Esophagus squamous epithelium (tissue), 5 donors: ENCODE measurements around the gene ZNF429. TPM values are rescaled to one million over a fixed set of nuclear protein-coding genes. Genes with fewer than 3 reads are reported as not detected.
"Not testable (repeated sequence)": the region's sequence is repeated elsewhere in the genome, so short reads cannot be mapped to it uniquely, and the experiment has no call there.

Experiments
- DNase-seq: peaks from one replicate; lab custom pipeline; 2025; lab: John Stamatoyannopoulos, UW
- H3K27ac ChIP-seq, 4 donors: fragments of 200-600 bp; sonication (generic); one replicate each; pipeline ENCODE4 v1.5.1; 2016 to 2019; ENCODE audit warnings: mild to moderate bottlenecking in 1 of 4
- H3K27me3 ChIP-seq, 4 donors: fragments of 200-600 bp; sonication (generic); 1 replicate in 3 of 4; 2 replicates in 1 of 4; pipeline versions ENCODE4 v1.5.1 to v1.6.0; 2017 to 2021; ENCODE audit warnings: antibody characterized with exemption in 1 of 4
- H3K36me3 ChIP-seq, 3 donors: fragments of 200-600 bp; sonication (generic); one replicate each; pipeline ENCODE4 v1.5.1; 2016 to 2019
- H3K4me1 ChIP-seq, 3 donors: fragments of 200-600 bp; sonication (generic); one replicate each; pipeline ENCODE4 v1.5.1; 2017 to 2019
- H3K4me3 ChIP-seq, 4 donors: fragments of 200-600 bp; sonication (generic); 1 replicate in 3 of 4; 2 replicates in 1 of 4; pipeline ENCODE4 v1.5.1; 2016 to 2019; ENCODE audit warnings: mild to moderate bottlenecking in 2 of 4, moderate library complexity in 1 of 4
- H3K9me3 ChIP-seq, 3 donors: fragments of 200-600 bp; sonication (generic); one replicate each; pipeline ENCODE4 v1.5.1; 2016 to 2019
- CTCF ChIP-seq, 6 experiments: fragments of 450-650 bp in 4 of 6; fragments of 200-600 bp in 2 of 6; sonication (generic) in 2 of 6; IDR thresholded peaks; one replicate each; pipeline ENCODE4 v1.5.1; 2016 to 2019; ENCODE audit warnings: antibody characterized with exemption in 6 of 6, mild to moderate bottlenecking in 4 of 6, moderate library complexity in 4 of 6
- POLR2A ChIP-seq, 4 donors: fragments of 450-650 bp; IDR thresholded peaks; one replicate each; pipeline ENCODE4 v1.6.1; 2017; ENCODE audit warnings: antibody characterized with exemption in 4 of 4, mild to moderate bottlenecking in 4 of 4, moderate library complexity in 3 of 4
- WGBS, 2 donors: methylation state at CpG; one replicate each; pipeline ENCODE4 v1.1.5; 2018; 5-methylcytosine and 5-hydroxymethylcytosine counted together
- intact Hi-C: fragments of 100-400 bp; cut with DNase I; formaldehyde crosslinking; loops from one replicate; pipeline ENCODE4 v1.15.0; 2022
- total RNA-seq, 4 donors: library from RNA; depleted of rRNA; stranded (reverse); fragments of >200 nt; gene quantifications; one replicate each; pipeline ENCODE4 v1.1.0, GENCODE V29; 2016
- donor health status: DM: yes; HTN: yes; CAD: no.

ZNF429 gene
- total RNA-seq, 4 donors from 2014 or later: 3.1 to 13.7 (median 5.2) TPM

GRCh38 chr19:21559444-21559843 lies 54.0 kb downstream of the ZNF429 start:
- 71 to 73% methylated on average over 1 of the region's 2 CpGs for WGBS, 2 donors
- peaks cover 0 to 52% (median 43%) of the 10 kb centered on the region in 3 donors for H3K9me3 ChIP-seq

GRCh38 chr19:21564406-21564805 lies 59.0 kb downstream of the ZNF429 start:
- H3K27me3 ChIP-seq: no peaks in the 10 kb centered on the region
- H3K27ac ChIP-seq: no peak overlapping the region
- H3K36me3 ChIP-seq: no peaks in the 10 kb centered on the region
- DNase-seq: no peak
- TF ChIP-seq POLR2A (IDR thresholded peaks at IDR 0.05) (no peak), CTCF (IDR thresholded peaks at IDR 0.05) (no peak)
- H3K4me3 ChIP-seq: no peak overlapping the region
- intact Hi-C loops: no loop called here
- 77 to 80% methylated on average over 1 of the region's 1 CpG for WGBS, 2 donors
- peaks cover 0 to 37% (median 10%) of the 10 kb centered on the region in 3 donors for H3K9me3 ChIP-seq
- no peaks in the 10 kb centered on the region for H3K4me1 ChIP-seq

More at GRCh38 chr19:21559444-21559843, 54.0 kb downstream of the ZNF429 start:
- intact Hi-C loops: no loop called here
- Histone ChIP-seq H3K4me1 (no peaks in the 10 kb centered on the region), H3K27ac (no peak overlapping the region), H3K36me3 (peaks cover 0 to 4% (median 0%) of the 10 kb centered on the region in 3 donors), H3K4me3 (no peak overlapping the region), H3K27me3 (no peaks in the 10 kb centered on the region)
- TF ChIP-seq CTCF (IDR thresholded peaks at IDR 0.05) (no peak), POLR2A (IDR thresholded peaks at IDR 0.05) (no peak)
- no peak for DNase-seq

- Histone ChIP-seq H3K9me3 (peaks cover 0 to 48% (median 0%) of the 10 kb centered on the region in 3 donors), H3K27me3 (no peaks in the 10 kb centered on the region), H3K27ac (no peak overlapping the region), H3K4me3 (no peak overlapping the region), H3K4me1 (no peaks in the 10 kb centered on the region), H3K36me3 (no peaks in the 10 kb centered on the region)
- TF ChIP-seq CTCF (IDR thresholded peaks at IDR 0.05) (no peak), POLR2A (IDR thresholded peaks at IDR 0.05) (no peak)
- DNase-seq: no peak
- WGBS, 2 donors: 34 to 58% methylated on average over 3 of the region's 3 CpGs
- intact Hi-C loops: no loop called here
Measured at GRCh38 chr19:21566073-21566472, 60.7 kb downstream of the ZNF429 start.

GRCh38 chr19:21567806-21568205 lies 62.4 kb downstream of the ZNF429 start:
- 90 to 91% methylated on average over 2 to 3 of the region's 4 CpGs for WGBS, 2 donors
- H3K4me3 ChIP-seq: peak overlapping the region in 2 of 4 donors; percentile 31 to 36
- H3K4me1 ChIP-seq, DNase-seq, intact Hi-C loops, H3K27me3 ChIP-seq, H3K27ac ChIP-seq, H3K36me3 ChIP-seq: not testable (repeated sequence)
- H3K9me3 ChIP-seq: peaks cover 0 to 65% (median 0%) of the 10 kb centered on the region in 3 donors

- intact Hi-C loops: no loop called here
- Histone ChIP-seq H3K27ac (peak overlapping the region in 3 of 4 donors; percentile 31 to 85 (median 69)), H3K9me3 (peaks cover 0 to 70% (median 0%) of the 10 kb centered on the region in 3 donors), H3K27me3 (no peaks in the 10 kb centered on the region), H3K4me1 (no peaks in the 10 kb centered on the region), H3K36me3 (no peaks in the 10 kb centered on the region), H3K4me3 (peak overlapping the region; percentile 32 to 63 (median 48))
- DNase-seq: no peak
- WGBS, 2 donors: 36 to 63% methylated on average over 15 to 17 of the region's 21 CpGs
- TF ChIP-seq POLR2A (IDR thresholded peaks at IDR 0.05) (peak in 2 of 4 donors; percentile 29 to 47), CTCF (IDR thresholded peaks at IDR 0.05) (no peak)
Measured at GRCh38 chr19:21568816-21569493, 63.6 kb downstream of the ZNF429 start.
